Parathyroid adenoma (tissue), 2 donors: ENCODE results near the gene REN.

Experiments
- H2AFZ ChIP-seq: fragments of 300-600 bp; sonication (generic); one replicate; pipeline ENCODE4 v1.7.0; 2017; ENCODE audit warnings: antibody characterized with exemption, mild to moderate bottlenecking
- H3K27ac ChIP-seq: fragments of 300-600 bp; sonication (generic); one replicate; pipeline ENCODE4 v1.7.0; 2017
- H3K27me3 ChIP-seq: fragments of 300-600 bp; sonication (generic); one replicate; pipeline ENCODE4 v1.7.0; 2017; ENCODE audit warnings: low read length; ENCODE audit not compliant: control insufficient read depth, insufficient read depth
- H3K36me3 ChIP-seq: fragments of 300-600 bp; sonication (generic); one replicate; pipeline ENCODE4 v1.7.0; 2017; ENCODE audit warnings: low read length; ENCODE audit not compliant: control insufficient read depth, insufficient read depth
- H3K4me1 ChIP-seq: fragments of 300-600 bp; sonication (generic); one replicate; pipeline ENCODE4 v1.7.0; 2017; ENCODE audit warnings: control low read depth
- H3K4me2 ChIP-seq: fragments of 300-600 bp; sonication (generic); one replicate; pipeline ENCODE4 v1.7.0; 2017; ENCODE audit warnings: low read length
- H3K4me3 ChIP-seq: fragments of 300-600 bp; sonication (generic); one replicate; pipeline ENCODE4 v1.7.0; 2017; ENCODE audit warnings: low read depth, low read length
- H3K79me2 ChIP-seq: fragments of 300-600 bp; sonication (generic); one replicate; pipeline ENCODE4 v1.7.0; 2017; ENCODE audit warnings: control low read depth
- H3K9ac ChIP-seq: fragments of 300-600 bp; sonication (generic); one replicate; pipeline ENCODE4 v1.7.0; 2017; ENCODE audit warnings: mild to moderate bottlenecking
- H3K9me3 ChIP-seq: fragments of 300-600 bp; sonication (generic); one replicate; pipeline ENCODE4 v1.7.0; 2017; ENCODE audit warnings: low read length; ENCODE audit not compliant: control insufficient read depth
- CTCF ChIP-seq: fragments of 300-600 bp; sonication (generic); IDR thresholded peaks from one replicate; pipeline ENCODE4 v1.7.0; 2017; ENCODE audit warnings: antibody characterized with exemption, mild to moderate bottlenecking
- donor health status: primary hyperparathyroidism.

REN gene

GRCh38 chr1:204192589-204193352 is 26.6 kb upstream of the REN start:
- H3K27me3 ChIP-seq, result no peaks in the 10 kb centered on the region
- no peak for TF ChIP-seq CTCF

GRCh38 chr1:204192046-204192445 is 25.9 kb upstream of the REN start:
- Histone ChIP-seq H3K4me2 (no peak overlapping the region), H3K9ac (no peak overlapping the region), H3K27ac (no peak overlapping the region), H3K4me1 (no peaks in the 10 kb centered on the region), H3K9me3 (no peaks in the 10 kb centered on the region), H3K27me3 (no peaks in the 10 kb centered on the region), H2AFZ (no peak overlapping the region), H3K4me3 (no peak overlapping the region), H3K36me3 (no peaks in the 10 kb centered on the region), H3K79me2 (no peaks in the 10 kb centered on the region)
- no peak for TF ChIP-seq CTCF

More at GRCh38 chr1:204192589-204193352, 26.6 kb upstream of the REN start:
- Histone ChIP-seq H3K4me2 (no peak overlapping the region), H2AFZ (no peak overlapping the region), H3K4me1 (no peaks in the 10 kb centered on the region), H3K27ac (no peak overlapping the region), H3K4me3 (no peak overlapping the region), H3K9ac (no peak overlapping the region), H3K36me3 (no peaks in the 10 kb centered on the region), H3K9me3 (no peaks in the 10 kb centered on the region), H3K79me2 (no peaks in the 10 kb centered on the region)

GRCh38 chr1:204191456-204191855 is 25.3 kb upstream of the REN start:
- no peaks in the 10 kb centered on the region for H3K79me2 ChIP-seq
- H3K4me1 ChIP-seq, result no peaks in the 10 kb centered on the region
- H3K27me3 ChIP-seq, result no peaks in the 10 kb centered on the region
- H3K27ac ChIP-seq, result no peak overlapping the region
- H3K4me2 ChIP-seq, result no peak overlapping the region
- H3K36me3 ChIP-seq, result no peaks in the 10 kb centered on the region
- H2AFZ ChIP-seq, result no peak overlapping the region
- no peak for TF ChIP-seq CTCF
- no peak overlapping the region for H3K4me3 ChIP-seq
- no peak overlapping the region for H3K9ac ChIP-seq
- H3K9me3 ChIP-seq, result no peaks in the 10 kb centered on the region

GRCh38 chr1:204190212-204191211 is 24.4 kb upstream of the REN start:
- Histone ChIP-seq H3K27me3 (no peaks in the 10 kb centered on the region), H3K4me1 (no peaks in the 10 kb centered on the region), H3K79me2 (no peaks in the 10 kb centered on the region), H3K4me3 (no peak overlapping the region), H2AFZ (peak overlapping the region; percentile 70), H3K9me3 (no peaks in the 10 kb centered on the region), H3K4me2 (no peak overlapping the region), H3K36me3 (no peaks in the 10 kb centered on the region), H3K9ac (no peak overlapping the region), H3K27ac (no peak overlapping the region)
- no peak for TF ChIP-seq CTCF
